K562 (cell line): ENCODE data around the gene SKIDA1. TPM values are rescaled to one million over a fixed set of nuclear protein-coding genes. Genes with fewer than 3 reads are reported as not detected.

Source experiments
- HDAC8 ChIP-seq: fragments of 450-650 bp; IDR thresholded peaks from 2 replicates; pipeline ENCODE4 v1.6.1; 2016; ENCODE audit warnings: mild to moderate bottlenecking, missing genetic modification characterization, moderate library complexity, missing compliant biosample characterization
- KDM1A ChIP-seq, 2 experiments: fragments of 450-650 bp; IDR thresholded peaks; 2 replicates each; pipeline ENCODE4 v1.6.1; 2016; ENCODE audit warnings: mild to moderate bottlenecking in 2 of 2
- NR0B1 ChIP-seq: fragments of 450-650 bp; IDR thresholded peaks from one replicate; pipeline ENCODE4 v1.6.1; 2018; ENCODE audit warnings: mild to moderate bottlenecking, moderate library complexity; ENCODE audit not compliant: partially characterized antibody
- POLR2A ChIP-seq: fragments of 450-650 bp; conservative IDR thresholded peaks from 2 replicates; pipeline ENCODE4 v1.6.1; 2016
- PTRF ChIP-seq: fragments of 450-650 bp; IDR thresholded peaks from 2 replicates; pipeline ENCODE4 v1.6.1; 2016; ENCODE audit warnings: mild to moderate bottlenecking, missing genetic modification characterization, missing compliant biosample characterization
- SIX5 ChIP-seq, 2 experiments: IDR thresholded peaks; 2 replicates each; pipeline ENCODE4 v1.6.1; 2011; ENCODE audit warnings: low read length in 2 of 2, borderline replicate concordance in 1 of 2, low read depth in 1 of 2, mild to moderate bottlenecking in 1 of 2, moderate library complexity in 1 of 2; ENCODE audit not compliant: insufficient read depth in 1 of 2
- SMARCA4 ChIP-seq: fragments of 450-650 bp; IDR thresholded peaks from 2 replicates; pipeline ENCODE4 v1.6.1; 2016
- TAF7 ChIP-seq: fragments of 450-650 bp; IDR thresholded peaks from 2 replicates; pipeline ENCODE4 v1.6.1; 2016; ENCODE audit warnings: missing genetic modification characterization, missing compliant biosample characterization
- YBX1 ChIP-seq: fragments of 450-650 bp; IDR thresholded peaks from 2 replicates; pipeline ENCODE4 v1.7.1; 2016; ENCODE audit warnings: mild to moderate bottlenecking
- ZBTB34 ChIP-seq: fragments of 250-450 bp; sonication (Bioruptor Pico); IDR thresholded peaks from 2 replicates; pipeline ENCODE4 v1.8.0; 2021; ENCODE audit warnings: mild to moderate bottlenecking, moderate library complexity
- ZBTB5 ChIP-seq: fragments of 450-650 bp; IDR thresholded peaks from 2 replicates; pipeline ENCODE4 v1.6.1; 2017; ENCODE audit warnings: antibody characterized with exemption
- ZFPM2 ChIP-seq: fragments of 250-450 bp; sonication (Bioruptor Pico); IDR thresholded peaks from 2 replicates; pipeline ENCODE4 v1.5.1; 2022; ENCODE audit warnings: mild to moderate bottlenecking
- ZNF324 ChIP-seq: fragments of 250-450 bp; sonication (Bioruptor Pico); IDR thresholded peaks from 2 replicates; pipeline ENCODE4 v1.4.0; 2020; ENCODE audit warnings: mild to moderate bottlenecking
- ZNF76 ChIP-seq: fragments of 250-450 bp; sonication (Bioruptor Pico); IDR thresholded peaks from 2 replicates; pipeline ENCODE4 v1.4.0; 2020; ENCODE audit warnings: mild to moderate bottlenecking, moderate library complexity, borderline replicate concordance
- ZNF79 ChIP-seq: fragments of 250-450 bp; sonication (Bioruptor Pico); IDR thresholded peaks from 2 replicates; pipeline ENCODE4 v1.4.0; 2020; ENCODE audit warnings: low read depth, mild to moderate bottlenecking, moderate library complexity
- polyA plus RNA-seq, 8 experiments: library from polyadenylated mRNA; depleted of rRNA in 4 of 8; stranded (reverse) in 5 of 8; unstranded in 3 of 8; fragments of >200 nt; fragmentation: Nextera tagmentation in 2 of 8; fragmentation: Illumina TruSeq in 1 of 8; extraction: Ambion mirVana in 2 of 8; extraction: Trizol in 1 of 8; gene quantifications; 2 replicates each; pipeline versions ENCODE4 v1.2.1 to v1.2.3, GENCODE V29; 2011 to 2014; ENCODE audit warnings: inconsistent platforms in 1 of 8, missing spikeins in 1 of 8
- total RNA-seq, 7 experiments: library from RNA; depleted of rRNA in 6 of 7; stranded (reverse); fragments of >200 nt in 6 of 7; fragmentation: Illumina TruSeq in 2 of 7; extraction: Trizol in 2 of 7; gene quantifications; 2 replicates each; pipeline versions ENCODE4 v1.2.1 to v1.2.3, GENCODE V29; 2011 to 2021; ENCODE audit warnings: low replicate concordance in 1 of 7
- TF ChIP-seq, protein P1 (sequence below): sonication (generic); formaldehyde crosslinking; IDR thresholded peaks from 2 replicates; pipeline ENCODE4 v1.8.0; 2022; ENCODE audit warnings: mild to moderate bottlenecking, missing genetic modification reagents
- TF ChIP-seq, protein P2 (sequence below): fragments of 250-450 bp; sonication (Bioruptor Pico); IDR thresholded peaks from 2 replicates; pipeline ENCODE4 v1.8.0; 2021; ENCODE audit warnings: moderate library complexity, mild to moderate bottlenecking, inconsistent platforms
- TF ChIP-seq, protein P3 (sequence below): sonication (generic); formaldehyde crosslinking; IDR thresholded peaks from 2 replicates; pipeline ENCODE4 v1.8.1; 2023; ENCODE audit warnings: mild to moderate bottlenecking, missing genetic modification reagents

SKIDA1 gene
- total and polyA plus RNA-seq, 9 of the 15 experiments (the other 6 are each of a cell fraction or from before 2014, with no cell fraction given), result 0.05 to 1.1 (median 0.42) TPM

DNA sequence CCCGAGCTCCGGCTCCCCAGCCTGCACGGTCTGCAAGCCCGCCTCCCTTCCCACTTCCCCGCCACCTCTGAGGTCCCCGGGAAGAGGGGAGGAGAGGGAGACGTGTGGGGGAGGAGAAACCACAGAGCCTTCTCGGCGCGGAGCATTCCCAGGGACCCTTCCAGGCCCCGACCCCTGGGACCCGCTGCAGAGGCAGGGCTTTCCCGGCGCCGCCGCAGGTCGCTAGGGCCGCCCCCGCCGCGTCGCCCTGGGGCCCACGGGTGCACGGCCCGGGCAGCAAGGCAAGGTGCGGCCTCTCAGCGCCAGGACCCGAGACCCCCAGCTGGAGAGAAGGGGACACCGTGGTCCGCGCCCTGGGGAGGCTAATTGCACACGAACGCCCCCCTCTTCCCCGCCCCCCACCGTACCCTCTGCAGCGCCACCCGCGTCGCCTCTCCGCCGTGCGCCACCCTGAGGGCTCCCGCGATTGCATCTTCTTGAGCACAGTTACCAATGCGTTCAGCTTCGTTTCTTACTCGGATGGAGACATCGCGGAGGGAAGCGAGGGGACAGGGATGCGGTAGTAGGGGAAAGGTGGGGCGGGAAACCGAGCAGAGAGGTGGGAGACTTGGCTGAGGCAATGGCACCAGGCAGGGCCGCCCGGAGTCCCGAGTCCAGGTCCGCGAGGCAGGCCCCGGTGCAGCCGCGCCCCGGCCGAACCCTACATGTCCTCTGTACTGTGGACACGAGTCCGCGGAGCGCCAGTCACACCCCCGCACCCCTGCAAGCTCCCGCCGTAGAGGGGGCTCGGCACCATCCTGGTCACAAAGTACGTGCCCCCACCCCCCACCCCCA lies 28.9 kb downstream of the SKIDA1 start (continued):
- TF ChIP-seq KDM1A (IDR thresholded peaks at IDR 0.05) (no peak), HDAC8 (tag) (no peak), SIX5 (IDR thresholded peaks at IDR 0.05; ENCODE audit: borderline replicate concordance in 1 of 2, insufficient read depth in 1 of 2, low read depth in 1 of 2, low read length in 2 of 2) (no peak), TAF7 (tag) (no peak), ZNF324 (CRISPR knock-in tag) (no peak), YBX1 (no peak), ZNF76 (CRISPR knock-in tag) (0 out of 2 replicates have a peak, but pooled peaks have one; percentile 47), ZNF79 (CRISPR knock-in tag) (no peak), ZBTB5 (no peak), SMARCA4 (no peak), NR0B1 (no peak), PTRF (tag) (no peak), ZFPM2 (CRISPR knock-in tag) (no peak), ZBTB34 (CRISPR knock-in tag) (no peak), POLR2A (no peak)
- TF ChIP-seq, protein P1, sequence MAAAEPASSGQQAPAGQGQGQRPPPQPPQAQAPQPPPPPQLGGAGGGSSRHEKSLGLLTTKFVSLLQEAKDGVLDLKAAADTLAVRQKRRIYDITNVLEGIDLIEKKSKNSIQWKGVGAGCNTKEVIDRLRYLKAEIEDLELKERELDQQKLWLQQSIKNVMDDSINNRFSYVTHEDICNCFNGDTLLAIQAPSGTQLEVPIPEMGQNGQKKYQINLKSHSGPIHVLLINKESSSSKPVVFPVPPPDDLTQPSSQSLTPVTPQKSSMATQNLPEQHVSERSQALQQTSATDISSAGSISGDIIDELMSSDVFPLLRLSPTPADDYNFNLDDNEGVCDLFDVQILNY, result no peak
- TF ChIP-seq, protein P2, sequence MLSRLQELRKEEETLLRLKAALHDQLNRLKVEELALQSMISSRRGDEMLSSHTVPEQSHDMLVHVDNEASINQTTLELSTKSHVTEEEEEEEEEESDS (CRISPR knock-in tag), result no peak
- TF ChIP-seq, protein P3, sequence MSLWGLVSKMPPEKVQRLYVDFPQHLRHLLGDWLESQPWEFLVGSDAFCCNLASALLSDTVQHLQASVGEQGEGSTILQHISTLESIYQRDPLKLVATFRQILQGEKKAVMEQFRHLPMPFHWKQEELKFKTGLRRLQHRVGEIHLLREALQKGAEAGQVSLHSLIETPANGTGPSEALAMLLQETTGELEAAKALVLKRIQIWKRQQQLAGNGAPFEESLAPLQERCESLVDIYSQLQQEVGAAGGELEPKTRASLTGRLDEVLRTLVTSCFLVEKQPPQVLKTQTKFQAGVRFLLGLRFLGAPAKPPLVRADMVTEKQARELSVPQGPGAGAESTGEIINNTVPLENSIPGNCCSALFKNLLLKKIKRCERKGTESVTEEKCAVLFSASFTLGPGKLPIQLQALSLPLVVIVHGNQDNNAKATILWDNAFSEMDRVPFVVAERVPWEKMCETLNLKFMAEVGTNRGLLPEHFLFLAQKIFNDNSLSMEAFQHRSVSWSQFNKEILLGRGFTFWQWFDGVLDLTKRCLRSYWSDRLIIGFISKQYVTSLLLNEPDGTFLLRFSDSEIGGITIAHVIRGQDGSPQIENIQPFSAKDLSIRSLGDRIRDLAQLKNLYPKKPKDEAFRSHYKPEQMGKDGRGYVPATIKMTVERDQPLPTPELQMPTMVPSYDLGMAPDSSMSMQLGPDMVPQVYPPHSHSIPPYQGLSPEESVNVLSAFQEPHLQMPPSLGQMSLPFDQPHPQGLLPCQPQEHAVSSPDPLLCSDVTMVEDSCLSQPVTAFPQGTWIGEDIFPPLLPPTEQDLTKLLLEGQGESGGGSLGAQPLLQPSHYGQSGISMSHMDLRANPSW (CRISPR knock-in tag), result no peak
